Neural crest cell (in vitro differentiated cells): ENCODE data around the gene SEMA3A. TPM values are rescaled to one million over a fixed set of nuclear protein-coding genes. Genes with fewer than 3 reads are reported as not detected.
A peak's percentile ranks its signal among the peaks of the same experiment; 100 is the strongest.

Experiments used
- DNase-seq: peaks from one replicate; pipeline ENCODE4 v3.0.0; 2021; ENCODE audit warnings: low read depth, mixed read lengths, low spot score
- H3K27ac Mint-ChIP-seq: one replicate; pipeline ENCODE4 v1.8.0; 2021; ENCODE audit warnings: mild to moderate bottlenecking, mixed read lengths; ENCODE audit not compliant: unreplicated experiment
- H3K27me3 Mint-ChIP-seq: 2 replicates; pipeline ENCODE4 v1.8.0; 2021; ENCODE audit warnings: low read depth, mild to moderate bottlenecking, mixed read lengths
- H3K36me3 Mint-ChIP-seq: 2 replicates; pipeline ENCODE4 v1.8.0; 2021; ENCODE audit warnings: low read depth, mild to moderate bottlenecking, mixed read lengths
- H3K4me1 Mint-ChIP-seq: 2 replicates; pipeline ENCODE4 v1.8.0; 2021; ENCODE audit warnings: mixed read lengths
- H3K4me3 Mint-ChIP-seq: one replicate; pipeline ENCODE4 v1.8.0; 2021; ENCODE audit warnings: mild to moderate bottlenecking, mixed read lengths
- H3K9me3 Mint-ChIP-seq: 2 replicates; pipeline ENCODE4 v1.8.0; 2021; ENCODE audit warnings: mixed read lengths
- CTCF ChIP-seq: fragments of 200-600 bp; sonication (generic); conservative IDR thresholded peaks from 2 replicates; pipeline ENCODE4 v1.5.0; 2021; ENCODE audit warnings: antibody characterized with exemption, mild to moderate bottlenecking
- total RNA-seq: library from RNA; stranded (reverse); gene quantifications from 2 replicates; pipeline ENCODE4 v1.2.1, GENCODE V29; 2021

The SEMA3A gene
- total RNA-seq, 1 donor from 2014 or later = 24.7 TPM

DNA sequence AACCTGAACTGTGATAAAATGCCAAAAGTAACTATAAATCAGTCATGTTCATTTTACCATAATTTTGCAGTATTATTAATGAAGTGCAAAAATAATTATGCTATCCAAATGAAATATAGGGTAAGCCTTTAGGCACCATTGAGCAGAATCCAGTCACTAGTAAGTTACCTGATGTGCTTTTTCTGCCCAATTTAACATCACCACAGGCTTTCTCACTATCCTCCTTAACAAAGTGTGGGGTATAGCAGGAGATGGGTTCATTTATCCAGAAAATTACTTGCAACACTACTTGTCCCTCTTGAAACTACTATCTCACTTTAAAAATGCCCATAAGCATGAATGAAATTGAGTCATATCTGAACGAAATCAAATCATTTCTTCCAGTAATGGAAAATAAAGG, 211.0 kb downstream of the SEMA3A start:
- Mint-ChIP-seq H3K4me1 (peaks cover 4% of the 10 kb centered on the region), H3K4me3 (no peak overlapping the region), H3K36me3 (peaks cover 21% of the 10 kb centered on the region), H3K9me3 (no peaks in the 10 kb centered on the region), H3K27me3 (no peaks in the 10 kb centered on the region), H3K27ac (no peak overlapping the region)
- no peak for DNase-seq
- TF ChIP-seq CTCF = no peak

- Mint-ChIP-seq H3K9me3 (no peaks in the 10 kb centered on the region), H3K4me3 (no peak overlapping the region), H3K27ac (no peak overlapping the region), H3K4me1 (no peaks in the 10 kb centered on the region), H3K27me3 (no peaks in the 10 kb centered on the region), H3K36me3 (peaks cover 4% of the 10 kb centered on the region)
- peak; percentile 88 for TF ChIP-seq CTCF
- peak; percentile 8 for DNase-seq
Measured at GRCh38 chr7:83976302-83976701, 218.3 kb downstream of the SEMA3A start.

GRCh38 chr7:83970081-83970480, 224.5 kb downstream of the SEMA3A start:
- Mint-ChIP-seq H3K36me3 (no peaks in the 10 kb centered on the region), H3K27ac (no peak overlapping the region), H3K27me3 (no peaks in the 10 kb centered on the region), H3K9me3 (no peaks in the 10 kb centered on the region), H3K4me1 (no peaks in the 10 kb centered on the region), H3K4me3 (no peak overlapping the region)
- no peak for DNase-seq
- TF ChIP-seq CTCF = no peak

DNA sequence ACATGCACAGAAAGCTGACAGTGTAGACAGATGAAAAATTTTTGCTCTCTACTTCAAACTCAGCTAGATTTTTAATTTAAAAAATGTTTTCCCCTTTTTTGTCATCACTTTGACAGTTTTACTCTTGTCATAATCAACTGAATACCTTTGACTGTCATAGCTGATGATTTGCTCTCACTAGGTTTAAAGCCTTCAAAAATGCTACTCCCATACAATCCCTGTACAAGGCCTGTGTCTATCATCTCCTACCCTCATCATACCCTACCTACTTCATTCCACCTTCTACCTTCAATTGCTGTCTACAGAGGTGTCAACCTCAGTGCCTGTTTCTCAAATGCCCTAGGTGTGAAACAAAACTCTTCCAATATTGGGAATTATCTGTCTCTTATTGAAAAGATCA, 230.3 kb downstream of the SEMA3A start:
- Mint-ChIP-seq H3K27me3 (no peaks in the 10 kb centered on the region), H3K36me3 (peaks cover 3% of the 10 kb centered on the region), H3K27ac (no peak overlapping the region), H3K4me1 (no peaks in the 10 kb centered on the region), H3K9me3 (no peaks in the 10 kb centered on the region), H3K4me3 (no peak overlapping the region)
- DNase-seq = no peak
- TF ChIP-seq CTCF = no peak

- H3K27me3 Mint-ChIP-seq = no peaks in the 10 kb centered on the region
- H3K4me1 Mint-ChIP-seq = no peaks in the 10 kb centered on the region
- peaks cover 2% of the 10 kb centered on the region for H3K9me3 Mint-ChIP-seq
- no peak overlapping the region for H3K4me3 Mint-ChIP-seq
- no peak for TF ChIP-seq CTCF
- peaks cover 5% of the 10 kb centered on the region for H3K36me3 Mint-ChIP-seq
- H3K27ac Mint-ChIP-seq = no peak overlapping the region
- no peak for DNase-seq
Measured at GRCh38 chr7:83957333-83957732, 237.3 kb downstream of the SEMA3A start.

GRCh38 chr7:83956104-83956503, 238.5 kb downstream of the SEMA3A start:
- Mint-ChIP-seq H3K36me3 (peaks cover 2% of the 10 kb centered on the region), H3K27me3 (no peaks in the 10 kb centered on the region), H3K9me3 (peaks cover 2% of the 10 kb centered on the region), H3K4me1 (no peaks in the 10 kb centered on the region), H3K27ac (no peak overlapping the region), H3K4me3 (no peak overlapping the region)
- DNase-seq = no peak
- TF ChIP-seq CTCF = no peak
